Measurements from ENCODE around the gene CISD1.

DNA sequence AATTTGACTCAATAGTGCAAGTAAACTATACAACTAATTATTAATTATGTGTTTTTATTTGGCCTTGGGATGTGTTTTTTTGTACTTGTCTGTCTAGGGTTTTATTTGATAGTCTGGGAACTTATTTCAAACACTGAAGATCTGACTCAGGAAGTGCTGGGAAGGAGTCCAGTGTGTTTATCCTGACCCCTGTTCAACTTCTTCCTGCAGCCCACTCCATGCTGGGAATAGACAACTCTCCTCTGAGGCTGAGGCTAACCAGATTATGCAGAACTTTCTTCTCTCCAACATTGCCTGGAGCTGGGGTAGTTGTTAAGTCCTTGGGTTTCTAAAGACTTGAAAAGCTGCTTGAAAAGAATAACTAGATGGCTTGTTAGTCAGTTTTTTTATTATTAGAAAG lies 6.9 kb downstream of the CISD1 start:
- TF ChIP-seq CTCF (IDR thresholded peaks at IDR 0.05 in 2 of 3, conservative IDR thresholded peaks at IDR 0.05 in 1 of 3; ENCODE audit: control insufficient read depth in 2 of 3, extremely low read depth in 1 of 3, insufficient read depth in 1 of 3, low read depth in 3 of 3, low read length in 3 of 3): no peak
- no peak for TF ChIP-seq ELK1 (IDR thresholded peaks at IDR 0.05; ENCODE audit: low read depth, low read length)
- TF ChIP-seq, protein P1, sequence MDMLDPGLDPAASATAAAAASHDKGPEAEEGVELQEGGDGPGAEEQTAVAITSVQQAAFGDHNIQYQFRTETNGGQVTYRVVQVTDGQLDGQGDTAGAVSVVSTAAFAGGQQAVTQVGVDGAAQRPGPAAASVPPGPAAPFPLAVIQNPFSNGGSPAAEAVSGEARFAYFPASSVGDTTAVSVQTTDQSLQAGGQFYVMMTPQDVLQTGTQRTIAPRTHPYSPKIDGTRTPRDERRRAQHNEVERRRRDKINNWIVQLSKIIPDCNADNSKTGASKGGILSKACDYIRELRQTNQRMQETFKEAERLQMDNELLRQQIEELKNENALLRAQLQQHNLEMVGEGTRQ (IDR thresholded peaks at IDR 0.05; ENCODE audit: borderline replicate concordance, low read depth, low read length): no peak
- TF ChIP-seq TCF7 (IDR thresholded peaks at IDR 0.05; ENCODE audit: borderline replicate concordance): no peak
- TF ChIP-seq, protein P2, sequence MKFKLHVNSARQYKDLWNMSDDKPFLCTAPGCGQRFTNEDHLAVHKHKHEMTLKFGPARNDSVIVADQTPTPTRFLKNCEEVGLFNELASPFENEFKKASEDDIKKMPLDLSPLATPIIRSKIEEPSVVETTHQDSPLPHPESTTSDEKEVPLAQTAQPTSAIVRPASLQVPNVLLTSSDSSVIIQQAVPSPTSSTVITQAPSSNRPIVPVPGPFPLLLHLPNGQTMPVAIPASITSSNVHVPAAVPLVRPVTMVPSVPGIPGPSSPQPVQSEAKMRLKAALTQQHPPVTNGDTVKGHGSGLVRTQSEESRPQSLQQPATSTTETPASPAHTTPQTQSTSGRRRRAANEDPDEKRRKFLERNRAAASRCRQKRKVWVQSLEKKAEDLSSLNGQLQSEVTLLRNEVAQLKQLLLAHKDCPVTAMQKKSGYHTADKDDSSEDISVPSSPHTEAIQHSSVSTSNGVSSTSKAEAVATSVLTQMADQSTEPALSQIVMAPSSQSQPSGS (IDR thresholded peaks at IDR 0.05; ENCODE audit: low read length): no peak
- TF ChIP-seq NRF1 (conservative IDR thresholded peaks at IDR 0.05; ENCODE audit: low read depth, low read length): no peak
- TF ChIP-seq ETV6 (conservative IDR thresholded peaks at IDR 0.05 in 1 of 2, IDR thresholded peaks at IDR 0.05 in 1 of 2; ENCODE audit: borderline replicate concordance in 1 of 2, low read depth in 1 of 2): no peak

All from GM12878 (cell line).